ENCODE measurements around the gene TAAR9.

TAAR9 gene

GRCh38 chr6:132504757-132505156 lies 33.3 kb upstream of the TAAR9 start:
- Histone ChIP-seq H3K79me2 (ENCODE audit: control insufficient read depth, insufficient read depth, low read length) (peaks cover 15% of the 10 kb centered on the region), H3K23ac (ENCODE audit: low read length) (no peak overlapping the region), H3K4ac (ENCODE audit: low read depth, low read length) (no peak overlapping the region), H2BK15ac (replicated peaks; ENCODE audit: low read depth) (no peak overlapping the region), H3K27me3 (ENCODE audit: insufficient read depth, low read length, poor library complexity) (no peaks in the 10 kb centered on the region), H3K4me1 (ENCODE audit: control insufficient read depth, low read depth, low read length) (peaks cover 2% of the 10 kb centered on the region), H3K9ac (ENCODE audit: low read length) (no peak overlapping the region), H4K5ac (ENCODE audit: low read length) (no peak overlapping the region), H3K18ac (ENCODE audit: low read length) (no peak overlapping the region), H2BK5ac (ENCODE audit: low read length) (no peak overlapping the region), H4K8ac (ENCODE audit: low read depth, low read length) (no peak overlapping the region), H3K4me2 (ENCODE audit: low read length) (no peak overlapping the region), H3K4me3 (ENCODE audit: low read length) (no peak overlapping the region), H3K79me1 (ENCODE audit: low read length) (peaks cover 15% of the 10 kb centered on the region), H3K27ac (ENCODE audit: low read depth, low read length) (no peak overlapping the region), H3K56ac (ENCODE audit: low read length) (no peak overlapping the region), H3K36me3 (ENCODE audit: control insufficient read depth, insufficient read depth, low read length) (no peaks in the 10 kb centered on the region), H2AK5ac (ENCODE audit: low read length) (no peak overlapping the region), H2BK120ac (ENCODE audit: low read depth, low read length) (no peak overlapping the region)
- no CpG with 5 or more reads among the region's 5 CpGs for WGBS (ENCODE audit: extremely low coverage, insufficient coverage, low lambda C conversion rate)
- DNase-seq: no peak

GRCh38 chr6:132505158-132505557 lies 32.9 kb upstream of the TAAR9 start:
- peaks cover 15% of the 10 kb centered on the region for H3K79me1 ChIP-seq (ENCODE audit: low read length)
- no peak overlapping the region for H2BK15ac ChIP-seq (replicated peaks; ENCODE audit: low read depth)
- no peak overlapping the region for H3K18ac ChIP-seq (ENCODE audit: low read length)
- H2BK120ac ChIP-seq (ENCODE audit: low read depth, low read length): no peak overlapping the region
- peaks cover 15% of the 10 kb centered on the region for H3K79me2 ChIP-seq (ENCODE audit: control insufficient read depth, insufficient read depth, low read length)
- no peak overlapping the region for H3K27ac ChIP-seq (ENCODE audit: low read depth, low read length)
- no CpG with 5 or more reads among the region's 1 CpG for WGBS (ENCODE audit: extremely low coverage, insufficient coverage, low lambda C conversion rate)
- no peak overlapping the region for H3K56ac ChIP-seq (ENCODE audit: low read length)
- no peaks in the 10 kb centered on the region for H3K36me3 ChIP-seq (ENCODE audit: control insufficient read depth, insufficient read depth, low read length)
- no peak overlapping the region for H3K23ac ChIP-seq (ENCODE audit: low read length)
- no peak overlapping the region for H3K9ac ChIP-seq (ENCODE audit: low read length)
- H4K5ac ChIP-seq (ENCODE audit: low read length): no peak overlapping the region
- H3K4ac ChIP-seq (ENCODE audit: low read depth, low read length): no peak overlapping the region
- DNase-seq: no peak
- H2AK5ac ChIP-seq (ENCODE audit: low read length): no peak overlapping the region
- H4K8ac ChIP-seq (ENCODE audit: low read depth, low read length): no peak overlapping the region
- no peak overlapping the region for H2BK5ac ChIP-seq (ENCODE audit: low read length)
- H3K4me1 ChIP-seq (ENCODE audit: control insufficient read depth, low read depth, low read length): no peaks in the 10 kb centered on the region
- no peak overlapping the region for H3K4me2 ChIP-seq (ENCODE audit: low read length)
- no peak overlapping the region for H3K4me3 ChIP-seq (ENCODE audit: low read length)
- H3K27me3 ChIP-seq (ENCODE audit: insufficient read depth, low read length, poor library complexity): no peaks in the 10 kb centered on the region

- H3K27ac ChIP-seq (ENCODE audit: low read depth, low read length): no peak overlapping the region
- no peak overlapping the region for H3K23ac ChIP-seq (ENCODE audit: low read length)
- H3K4me3 ChIP-seq (ENCODE audit: low read length): no peak overlapping the region
- peaks cover 21% of the 10 kb centered on the region for H3K79me2 ChIP-seq (ENCODE audit: control insufficient read depth, insufficient read depth, low read length)
- H3K4ac ChIP-seq (ENCODE audit: low read depth, low read length): no peak overlapping the region
- H4K8ac ChIP-seq (ENCODE audit: low read depth, low read length): no peak overlapping the region
- WGBS (ENCODE audit: extremely low coverage, insufficient coverage, low lambda C conversion rate): no CpG with 5 or more reads among the region's 2 CpGs
- no peak overlapping the region for H3K18ac ChIP-seq (ENCODE audit: low read length)
- H3K56ac ChIP-seq (ENCODE audit: low read length): no peak overlapping the region
- H2BK15ac ChIP-seq (replicated peaks; ENCODE audit: low read depth): no peak overlapping the region
- no peak overlapping the region for H3K4me2 ChIP-seq (ENCODE audit: low read length)
- no peak overlapping the region for H2BK120ac ChIP-seq (ENCODE audit: low read depth, low read length)
- H3K4me1 ChIP-seq (ENCODE audit: control insufficient read depth, low read depth, low read length): no peaks in the 10 kb centered on the region
- H3K9ac ChIP-seq (ENCODE audit: low read length): no peak overlapping the region
- H3K79me1 ChIP-seq (ENCODE audit: low read length): peaks cover 19% of the 10 kb centered on the region
- no peak overlapping the region for H2BK5ac ChIP-seq (ENCODE audit: low read length)
- no peak overlapping the region for H4K5ac ChIP-seq (ENCODE audit: low read length)
- H3K27me3 ChIP-seq (ENCODE audit: insufficient read depth, low read length, poor library complexity): no peaks in the 10 kb centered on the region
- no peak for DNase-seq
- H3K36me3 ChIP-seq (ENCODE audit: control insufficient read depth, insufficient read depth, low read length): no peaks in the 10 kb centered on the region
- H2AK5ac ChIP-seq (ENCODE audit: low read length): no peak overlapping the region
Observed at GRCh38 chr6:132506461-132506860, 31.6 kb upstream of the TAAR9 start.

DNA sequence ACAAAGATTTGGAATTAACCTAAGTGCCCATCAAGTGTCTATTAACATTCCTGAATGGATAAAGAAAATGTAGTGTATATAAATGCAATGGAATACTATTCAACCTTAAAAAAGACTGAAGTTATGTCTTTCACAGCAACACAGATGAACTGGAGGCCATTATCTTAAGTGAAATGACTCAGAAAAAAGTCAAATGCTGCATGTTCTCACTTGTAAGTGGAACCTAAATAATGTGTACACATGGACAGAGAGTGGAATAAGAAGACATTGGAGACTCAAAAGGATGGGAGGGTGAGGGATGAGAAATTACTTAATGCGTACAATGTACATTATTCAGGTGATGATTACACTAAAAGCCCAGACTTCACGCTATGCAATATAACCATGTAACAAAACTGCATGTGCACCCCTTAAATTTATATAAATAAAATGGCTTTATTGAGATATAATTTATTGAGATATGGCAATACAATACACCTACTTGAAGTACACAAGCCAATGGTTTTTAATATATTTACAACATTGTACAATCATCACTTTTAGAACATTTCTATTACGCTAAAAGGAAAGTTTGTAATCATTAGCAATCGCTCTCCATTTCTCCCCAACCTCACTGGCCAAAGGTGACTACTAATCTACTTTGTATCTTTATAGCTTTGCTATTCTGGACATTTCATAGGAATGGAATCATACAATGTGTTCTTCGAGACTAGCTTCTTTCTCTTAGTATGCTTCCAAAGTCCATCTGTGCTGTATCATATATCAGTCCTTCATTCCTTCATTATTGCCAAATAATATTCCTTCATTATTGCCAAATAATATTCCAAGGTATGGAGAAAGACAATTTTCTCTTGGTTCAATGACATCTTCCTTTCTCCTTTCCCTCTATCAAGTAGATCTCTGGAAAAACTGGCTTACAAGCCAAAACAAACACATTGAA lies 30.9 kb upstream of the TAAR9 start:
- Histone ChIP-seq H2BK120ac (ENCODE audit: low read depth, low read length) (no peak overlapping the region), H2BK15ac (replicated peaks; ENCODE audit: low read depth) (no peak overlapping the region), H3K18ac (ENCODE audit: low read length) (no peak overlapping the region), H3K36me3 (ENCODE audit: control insufficient read depth, insufficient read depth, low read length) (no peaks in the 10 kb centered on the region), H3K27ac (ENCODE audit: low read depth, low read length) (no peak overlapping the region), H3K9ac (ENCODE audit: low read length) (no peak overlapping the region), H2BK5ac (ENCODE audit: low read length) (no peak overlapping the region), H3K56ac (ENCODE audit: low read length) (no peak overlapping the region), H3K79me1 (ENCODE audit: low read length) (peaks cover 19% of the 10 kb centered on the region), H3K23ac (ENCODE audit: low read length) (no peak overlapping the region), H4K8ac (ENCODE audit: low read depth, low read length) (no peak overlapping the region), H3K79me2 (ENCODE audit: control insufficient read depth, insufficient read depth, low read length) (peaks cover 21% of the 10 kb centered on the region), H2AK5ac (ENCODE audit: low read length) (no peak overlapping the region), H3K27me3 (ENCODE audit: insufficient read depth, low read length, poor library complexity) (no peaks in the 10 kb centered on the region), H3K4ac (ENCODE audit: low read depth, low read length) (no peak overlapping the region), H3K4me1 (ENCODE audit: control insufficient read depth, low read depth, low read length) (no peaks in the 10 kb centered on the region), H3K4me2 (ENCODE audit: low read length) (no peak overlapping the region), H3K4me3 (ENCODE audit: low read length) (no peak overlapping the region), H4K5ac (ENCODE audit: low read length) (no peak overlapping the region)
- DNase-seq: no peak
- WGBS (ENCODE audit: extremely low coverage, insufficient coverage, low lambda C conversion rate): no CpG with 5 or more reads among the region's 5 CpGs

- Histone ChIP-seq H3K4me2 (ENCODE audit: low read length) (no peak overlapping the region), H3K27ac (ENCODE audit: low read depth, low read length) (no peak overlapping the region), H3K56ac (ENCODE audit: low read length) (no peak overlapping the region), H4K8ac (ENCODE audit: low read depth, low read length) (no peak overlapping the region), H3K79me2 (ENCODE audit: control insufficient read depth, insufficient read depth, low read length) (peaks cover 12% of the 10 kb centered on the region), H3K23ac (ENCODE audit: low read length) (no peak overlapping the region), H2BK15ac (replicated peaks; ENCODE audit: low read depth) (no peak overlapping the region), H3K27me3 (ENCODE audit: insufficient read depth, low read length, poor library complexity) (no peaks in the 10 kb centered on the region), H3K36me3 (ENCODE audit: control insufficient read depth, insufficient read depth, low read length) (no peaks in the 10 kb centered on the region), H2BK120ac (ENCODE audit: low read depth, low read length) (no peak overlapping the region), H2BK5ac (ENCODE audit: low read length) (no peak overlapping the region), H3K9ac (ENCODE audit: low read length) (no peak overlapping the region), H3K4me3 (ENCODE audit: low read length) (no peak overlapping the region), H3K4me1 (ENCODE audit: control insufficient read depth, low read depth, low read length) (no peaks in the 10 kb centered on the region), H3K4ac (ENCODE audit: low read depth, low read length) (no peak overlapping the region), H3K79me1 (ENCODE audit: low read length) (peaks cover 8% of the 10 kb centered on the region), H4K5ac (ENCODE audit: low read length) (no peak overlapping the region), H2AK5ac (ENCODE audit: low read length) (no peak overlapping the region), H3K18ac (ENCODE audit: low read length) (no peak overlapping the region)
- no peak for DNase-seq
- WGBS (ENCODE audit: extremely low coverage, insufficient coverage, low lambda C conversion rate): no CpG with 5 or more reads among the region's 4 CpGs
Observed at GRCh38 chr6:132511210-132511830, 26.8 kb upstream of the TAAR9 start.
